ENCODE measurements around the gene PHYH. TPM values are rescaled to one million over a fixed set of nuclear protein-coding genes. Genes with fewer than 3 reads are reported as not detected.
A peak's percentile ranks its signal among the peaks of the same experiment; 100 is the strongest.

The PHYH gene
- total RNA-seq, 4 donors from 2014 or later: 10.9 to 26.6 (median 17.3) TPM

- 73 to 81% methylated on average over 6 of the region's 6 CpGs for WGBS, 2 donors
- intact Hi-C loops (cut with DNase I; ENCODE audit: low total_unique reads): no loop called here
- no peak for TF ChIP-seq CTCF (IDR thresholded peaks at IDR 0.05)
- no peak for TF ChIP-seq POLR2A (IDR thresholded peaks at IDR 0.05)
- DNase-seq (ENCODE audit: low spot score in 2 of 2): peak in 1 of 2 donors; percentile 64
- no peak overlapping the region for H3K4me3 ChIP-seq (ENCODE audit: low read depth, poor library complexity, severe bottlenecking)
Measured at GRCh38 chr10:13317474-13317873, 17.6 kb upstream of the PHYH start.

- intact Hi-C loops (cut with DNase I; ENCODE audit: low total_unique reads): no loop called here
- no peak for TF ChIP-seq CTCF (IDR thresholded peaks at IDR 0.05)
- no peak for TF ChIP-seq POLR2A (IDR thresholded peaks at IDR 0.05)
- peak in 1 of 2 donors; percentile 50 for DNase-seq (ENCODE audit: low spot score in 2 of 2)
- 66 to 72% methylated on average over 7 of the region's 7 CpGs for WGBS, 2 donors
- H3K4me3 ChIP-seq (ENCODE audit: low read depth, poor library complexity, severe bottlenecking): no peak overlapping the region
Measured at GRCh38 chr10:13316635-13317311, 16.9 kb upstream of the PHYH start.

- H3K4me3 ChIP-seq (ENCODE audit: low read depth, poor library complexity, severe bottlenecking): no peak overlapping the region
- intact Hi-C loops (cut with DNase I; ENCODE audit: low total_unique reads): no loop called here
- TF ChIP-seq POLR2A (IDR thresholded peaks at IDR 0.05) (no peak), CTCF (IDR thresholded peaks at IDR 0.05) (no peak)
- no peak for DNase-seq (ENCODE audit: low spot score in 2 of 2)
Measured at GRCh38 chr10:13315361-13315760, 15.5 kb upstream of the PHYH start.

GRCh38 chr10:13311177-13311575 lies 11.3 kb upstream of the PHYH start:
- WGBS, 2 donors: 72 to 73% methylated on average over 5 of the region's 5 CpGs
- DNase-seq (ENCODE audit: low spot score in 2 of 2): no peak
- TF ChIP-seq POLR2A (IDR thresholded peaks at IDR 0.05) (no peak), CTCF (IDR thresholded peaks at IDR 0.05) (no peak)
- H3K4me3 ChIP-seq (ENCODE audit: low read depth, poor library complexity, severe bottlenecking): no peak overlapping the region
- intact Hi-C loops (cut with DNase I; ENCODE audit: low total_unique reads): no loop called here

GRCh38 chr10:13310518-13311176 lies 10.8 kb upstream of the PHYH start:
- intact Hi-C loops (cut with DNase I; ENCODE audit: low total_unique reads): no loop called here
- DNase-seq (ENCODE audit: low spot score in 2 of 2): peak in 1 of 2 donors; percentile 58

More at GRCh38 chr10:13310518-13311176, 10.8 kb upstream of the PHYH start:
- TF ChIP-seq POLR2A (IDR thresholded peaks at IDR 0.05) (no peak), CTCF (IDR thresholded peaks at IDR 0.05) (no peak)
- H3K4me3 ChIP-seq (ENCODE audit: low read depth, poor library complexity, severe bottlenecking): no peak overlapping the region
- WGBS, 2 donors: 91 to 93% methylated on average over 7 of the region's 7 CpGs
